ENCODE results near the gene OR52E8.

DNA sequence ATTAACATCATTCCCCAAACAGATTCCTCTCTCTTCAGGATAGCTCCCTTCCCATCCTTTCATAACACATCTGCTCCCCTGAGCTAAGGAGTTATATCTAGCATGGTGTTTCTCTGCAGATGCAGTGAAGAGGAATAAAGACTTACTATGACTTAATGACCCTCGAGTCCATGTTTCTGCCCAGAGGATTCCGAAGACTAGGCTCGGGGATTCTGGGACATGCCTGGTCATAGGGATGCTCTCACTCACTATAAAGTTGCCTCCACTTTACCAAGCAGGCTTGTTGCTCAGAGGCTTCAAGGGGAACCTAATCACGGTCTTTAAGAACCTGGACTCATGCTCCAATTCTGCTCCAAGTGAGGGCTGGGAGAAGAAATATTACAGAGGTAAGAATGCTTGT is 22.8 kb upstream of the OR52E8 start, which contains the start of gene OR52E4:
- TF ChIP-seq GATA3 (IDR thresholded peaks at IDR 0.05; ENCODE audit: low read depth, low read length) = no peak
- no peak for TF ChIP-seq GATA2 (IDR thresholded peaks at IDR 0.05; ENCODE audit: low read depth, low read length)
